Aorta (tissue), 4 donors: ENCODE data around the gene ADAMTSL5. TPM values are rescaled to one million over a fixed set of nuclear protein-coding genes. Genes with fewer than 3 reads are reported as not detected.

ENCODE experiments used
- polyA plus RNA-seq, 2 donors: library from polyadenylated mRNA; stranded (reverse); fragments of 200-250 nt; gene quantifications; one replicate each; pipeline ENCODE4 v1.2.3, GENCODE V29; 2013
- total RNA-seq, 2 donors: library from RNA; stranded (reverse); fragmentation: NEBNext Ultra II Directional; extraction: Animal tissue kit (Norgen Biotek cat#: 25700); gene quantifications; one replicate each; pipeline ENCODE4 v1.2.1, GENCODE V29; 2021
- donor health status: healthy with polysubstance abuse.
- donor health status: Bipolar disorder and iron deficiency.
- donor health status: DM: no; HTN: no; CAD: no.
- donor health status: DM: yes; HTN: yes; CAD: no.

The ADAMTSL5 gene
- total and polyA plus RNA-seq, 4 donors = 3.1 to 18.2 (median 6.1) TPM

Other genes with a start within 250 kb of the ADAMTSL5 start
- 100 to 1,000 TPM; 391 to 397 TPM for gene CIRBP, start 243.7 kb downstream of the ADAMTSL5 start, total RNA-seq
- 1,000 to 10,000 TPM in 1 of 2 donors, 100 to 1,000 TPM in 1; 252 to 1,634 TPM for gene CIRBP, start 243.7 kb downstream of the ADAMTSL5 start, polyA plus RNA-seq
- 10 to 100 TPM; 21.9 to 23.3 TPM for gene FAM174C, start 237.5 kb downstream of the ADAMTSL5 start, total RNA-seq
- 10 to 100 TPM; 43.8 to 68.8 TPM for gene FAM174C, start 237.5 kb downstream of the ADAMTSL5 start, polyA plus RNA-seq
- not detected for gene EFNA2, start 227.1 kb downstream of the ADAMTSL5 start, total RNA-seq
- 1 to 10 TPM in 1 of 2 donors, not detected in 1; 2.8 TPM for gene EFNA2, start 227.1 kb downstream of the ADAMTSL5 start, polyA plus RNA-seq
- 10 to 100 TPM; 47.7 to 47.8 TPM for gene NDUFS7, start 129.1 kb downstream of the ADAMTSL5 start, total RNA-seq
- 100 to 1,000 TPM in 1 of 2 donors, 10 to 100 TPM in 1; 72.6 to 105 TPM for gene NDUFS7, start 129.1 kb downstream of the ADAMTSL5 start, polyA plus RNA-seq
- gene GAMT, start 111.5 kb downstream of the ADAMTSL5 start, total RNA-seq = 10 to 100 TPM in 1 of 2 donors, 1 to 10 TPM in 1; 7.9 to 16.1 TPM
- gene GAMT, start 111.5 kb downstream of the ADAMTSL5 start, polyA plus RNA-seq = 10 to 100 TPM; 21.2 to 40.2 TPM
- gene DAZAP1, start 105.4 kb downstream of the ADAMTSL5 start, total RNA-seq = 10 to 100 TPM; 75.2 to 77.9 TPM
- 10 to 100 TPM; 44.8 to 79.0 TPM for gene DAZAP1, start 105.4 kb downstream of the ADAMTSL5 start, polyA plus RNA-seq
- gene RPS15, start 74.6 kb downstream of the ADAMTSL5 start, total RNA-seq = 100 to 1,000 TPM; 707 to 750 TPM
- gene RPS15, start 74.6 kb downstream of the ADAMTSL5 start, polyA plus RNA-seq = 1,000 to 10,000 TPM; 2,784 to 2,878 TPM
- gene APC2, start 62.9 kb downstream of the ADAMTSL5 start, total RNA-seq = under 1 TPM; 0.26 to 0.42 TPM
- gene APC2, start 62.9 kb downstream of the ADAMTSL5 start, polyA plus RNA-seq = under 1 TPM in 1 of 2 donors, not detected in 1; 0.03 TPM
- 10 to 100 TPM; 19.7 to 26.0 TPM for gene C19orf25, start 33.8 kb downstream of the ADAMTSL5 start, total RNA-seq
- 10 to 100 TPM; 19.0 to 33.5 TPM for gene C19orf25, start 33.8 kb downstream of the ADAMTSL5 start, polyA plus RNA-seq
- gene PCSK4, start 22.7 kb downstream of the ADAMTSL5 start, total RNA-seq = 1 to 10 TPM in 1 of 2 donors, not detected in 1; 3.1 TPM
- gene PCSK4, start 22.7 kb downstream of the ADAMTSL5 start, polyA plus RNA-seq = 1 to 10 TPM in 1 of 2 donors, under 1 TPM in 1; 0.75 to 6.0 TPM
- gene REEP6, start 21.8 kb downstream of the ADAMTSL5 start, total RNA-seq = 1 to 10 TPM in 1 of 2 donors, under 1 TPM in 1; 0.71 to 1.6 TPM
- gene REEP6, start 21.8 kb downstream of the ADAMTSL5 start, polyA plus RNA-seq = 10 to 100 TPM in 1 of 2 donors, 1 to 10 TPM in 1; 2.2 to 16.5 TPM
- not detected for gene PLK5, start 11.1 kb upstream of the ADAMTSL5 start, total RNA-seq
- under 1 TPM in 1 of 2 donors, not detected in 1; 0.15 TPM for gene PLK5, start 11.1 kb upstream of the ADAMTSL5 start, polyA plus RNA-seq
- gene MEX3D, start 55.3 kb upstream of the ADAMTSL5 start, total RNA-seq = 10 to 100 TPM; 16.1 to 20.5 TPM
- 1 to 10 TPM; 3.6 to 6.3 TPM for gene MEX3D, start 55.3 kb upstream of the ADAMTSL5 start, polyA plus RNA-seq
- gene MBD3, start 79.8 kb upstream of the ADAMTSL5 start, total RNA-seq = 10 to 100 TPM; 60.9 to 63.2 TPM
- 100 to 1,000 TPM in 1 of 2 donors, 10 to 100 TPM in 1; 37.6 to 106 TPM for gene MBD3, start 79.8 kb upstream of the ADAMTSL5 start, polyA plus RNA-seq
- 100 to 1,000 TPM; 153 to 155 TPM for gene UQCR11, start 92.4 kb upstream of the ADAMTSL5 start, total RNA-seq
- gene UQCR11, start 92.4 kb upstream of the ADAMTSL5 start, polyA plus RNA-seq = 100 to 1,000 TPM; 127 to 251 TPM
- 10 to 100 TPM; 32.0 to 50.4 TPM for gene TCF3, start 139.6 kb upstream of the ADAMTSL5 start, total RNA-seq
- gene TCF3, start 139.6 kb upstream of the ADAMTSL5 start, polyA plus RNA-seq = 10 to 100 TPM; 23.7 to 36.2 TPM
- not detected for gene ONECUT3, start 240.5 kb upstream of the ADAMTSL5 start, total RNA-seq
- gene ONECUT3, start 240.5 kb upstream of the ADAMTSL5 start, polyA plus RNA-seq = under 1 TPM in 1 of 2 donors, not detected in 1; 0.03 TPM